ENCODE measurements around the gene SAMD10. TPM values are rescaled to one million over a fixed set of nuclear protein-coding genes. Genes with fewer than 3 reads are reported as not detected.

Gene SAMD10
- total RNA-seq, 1 experiment from 2014 or later: 5.7 TPM

- Histone ChIP-seq H3K4ac (ENCODE audit: low read depth, low read length) (no peak overlapping the region), H4K8ac (replicated peaks; ENCODE audit: insufficient read length, low read depth, low read length) (no peak overlapping the region), H3K9ac (ENCODE audit: extremely low read depth, insufficient read length, low read length) (no peak overlapping the region), H2AFZ (ENCODE audit: low read length) (no peak overlapping the region), H4K91ac (ENCODE audit: insufficient read length, low read depth, low read length) (no peak overlapping the region), H3K79me2 (ENCODE audit: insufficient read depth, low read length) (no peaks in the 10 kb centered on the region; the same call in 1 of the 2 replicates), H2BK20ac (ENCODE audit: low read depth, low read length, poor library complexity, severe bottlenecking) (no peak overlapping the region), H3K4me2 (ENCODE audit: insufficient read depth, insufficient read length, low read length) (peak overlapping the region; percentile 13), H3K18ac (ENCODE audit: insufficient read length, low read depth, low read length) (no peak overlapping the region), H3K4me1 (ENCODE audit: insufficient read depth, low read length) (no peaks in the 10 kb centered on the region), H3T11ph (ENCODE audit: low read length) (no peak overlapping the region), H3K79me1 (ENCODE audit: insufficient read depth, low read depth, low read length, poor library complexity, severe bottlenecking) (no peaks in the 10 kb centered on the region), H2AK5ac (ENCODE audit: insufficient read length, low read length) (no peak overlapping the region), H3K23ac (ENCODE audit: insufficient read length, low read depth, low read length) (no peak overlapping the region), H3K56ac (ENCODE audit: insufficient read length, low read depth, low read length) (no peak overlapping the region), H3K14ac (ENCODE audit: insufficient read depth, low read length) (no peak overlapping the region; the same call in 1 of the 2 replicates), H4K5ac (ENCODE audit: insufficient read length, low read depth, low read length) (no peak overlapping the region), H4K20me1 (ENCODE audit: control insufficient read depth, insufficient read depth, insufficient read length) (peaks cover 3% of the 10 kb centered on the region), H2BK5ac (ENCODE audit: insufficient read length, low read length) (no peak overlapping the region), H2BK15ac (ENCODE audit: low read depth, low read length) (no peak overlapping the region), H3K9me3 (ENCODE audit: control insufficient read depth, low read depth, low read length) (no peaks in the 10 kb centered on the region), H2BK12ac (ENCODE audit: insufficient read length, low read depth, low read length) (no peak overlapping the region), H3K27ac (ENCODE audit: insufficient read length, low read depth, low read length) (peak overlapping the region; percentile 2), H2BK120ac (ENCODE audit: low read depth, low read length, poor library complexity, severe bottlenecking) (no peak overlapping the region), H3K27me3 (ENCODE audit: insufficient read depth, low read length) (no peaks in the 10 kb centered on the region), H3K23me2 (ENCODE audit: insufficient read length, low read depth, low read length, poor library complexity, severe bottlenecking) (peaks cover 13% of the 10 kb centered on the region)
- TF ChIP-seq CTCF (conservative IDR thresholded peaks at IDR 0.05): no peak
- no CpG with 5 or more reads among the region's 30 CpGs for WGBS (ENCODE audit: extremely low coverage, insufficient read length, low lambda C conversion rate)
- H3K4me3 Mint-ChIP-seq: peak overlapping the region in 1 of 2 experiments; percentile 58; a peak in 3 of 5 replicates
- peaks cover 3 to 23% (median 22%) of the 10 kb centered on the region in 3 experiments; a peak in 6 of 7 replicates for H3K36me3 Mint-ChIP-seq (ENCODE audit: insufficient read depth in 1 of 3, low read depth in 3 of 3)
- H3K27ac Mint-ChIP-seq: peak overlapping the region; percentile 31 to 98 (median 74); a peak in 4 of 7 replicates
- H3K4me1 Mint-ChIP-seq: peaks cover 3 to 11% of the 10 kb centered on the region in 2 experiments
- H3K9me3 Mint-ChIP-seq: no peaks in the 10 kb centered on the region
- no peaks in the 10 kb centered on the region for H3K27me3 Mint-ChIP-seq (ENCODE audit: low read depth)
- DNase-seq: peak; percentile 92
Observed at GRCh38 chr20:63942250-63942951, 37.0 kb downstream of the SAMD10 start.

Data from H9 (cell line).